HG03558 (cell line): ENCODE data around the gene REG1B.

Experiments used
- ATAC-seq: cut with Tn5 transposase; IDR thresholded peaks from one replicate; pipeline ENCODE4 v1.9.1; 2021; ENCODE audit warnings: moderate number of reproducible peaks; ENCODE audit not compliant: unreplicated experiment; ENCODE audit errors: extremely low read depth

Gene REG1B

GRCh38 chr2:79087785-79088364 lies at the start of gene REG1B:
Gene REG1B (minus strand): TSS chr2:79087993. CDS start chr2:79087612, 381 bp downstream.
- no peak for ATAC-seq

GRCh38 chr2:79131687-79132086 lies 43.9 kb upstream of the REG1B start:
- ATAC-seq: no peak

GRCh38 chr2:79129804-79130203 lies 42.0 kb upstream of the REG1B start:
- ATAC-seq: no peak

- ATAC-seq: no peak
Measured at GRCh38 chr2:79129260-79129659, 41.5 kb upstream of the REG1B start.

GRCh38 chr2:79128406-79128805 lies 40.6 kb upstream of the REG1B start:
- no peak for ATAC-seq

- ATAC-seq: no peak
Measured at GRCh38 chr2:79125721-79125985, 37.9 kb upstream of the REG1B start.

- ATAC-seq: no peak
Measured at GRCh38 chr2:79124907-79125720, 37.3 kb upstream of the REG1B start.

- ATAC-seq: no peak
Measured at GRCh38 chr2:79122676-79123075, 34.9 kb upstream of the REG1B start.

GRCh38 chr2:79120194-79120713 lies 32.5 kb upstream of the REG1B start, which contains the start of gene REG1A:
Gene REG1A (plus strand): TSS chr2:79120488. CDS start chr2:79120862, 374 bp downstream.
- ATAC-seq: no peak

- no peak for ATAC-seq
Measured at GRCh38 chr2:79116997-79117928, 29.5 kb upstream of the REG1B start.

GRCh38 chr2:79114797-79115494 lies 27.2 kb upstream of the REG1B start:
- ATAC-seq: no peak

- ATAC-seq: no peak
Measured at GRCh38 chr2:79112269-79112668, 24.5 kb upstream of the REG1B start.

- no peak for ATAC-seq
Measured at GRCh38 chr2:79105259-79105658, 17.5 kb upstream of the REG1B start.

GRCh38 chr2:79103214-79103613 lies 15.4 kb upstream of the REG1B start:
- no peak for ATAC-seq

GRCh38 chr2:79101024-79101423 lies 13.2 kb upstream of the REG1B start:
- no peak for ATAC-seq

GRCh38 chr2:79100285-79100684 lies 12.5 kb upstream of the REG1B start:
- no peak for ATAC-seq

- ATAC-seq: no peak
Measured at GRCh38 chr2:79099140-79099686, 11.4 kb upstream of the REG1B start.

GRCh38 chr2:79097843-79098242 lies 10.1 kb upstream of the REG1B start:
- no peak for ATAC-seq

GRCh38 chr2:79090693-79091092 lies 2.9 kb upstream of the REG1B start:
- no peak for ATAC-seq

GRCh38 chr2:79086255-79086654 lies 1.5 kb downstream of the REG1B start:
- no peak for ATAC-seq
